Ovary (tissue), 3 donors: ENCODE data around the gene CDK6.

Source experiments
- CTCF ChIP-seq, 3 donors: fragments of 450-650 bp in 2 of 3; fragments of 200-600 bp in 1 of 3; IDR thresholded peaks; one replicate each; pipeline versions ENCODE4 v1.5.1 to v1.8.0; 2016 to 2022; ENCODE audit warnings: antibody characterized with exemption in 3 of 3, mild to moderate bottlenecking in 1 of 3
- POLR2A ChIP-seq: fragments of 450-650 bp; IDR thresholded peaks from one replicate; pipeline ENCODE4 v1.6.1; 2017; ENCODE audit warnings: antibody characterized with exemption, mild to moderate bottlenecking, moderate library complexity
- donor health status: DM: no; HTN: no; CAD: no.

DNA sequence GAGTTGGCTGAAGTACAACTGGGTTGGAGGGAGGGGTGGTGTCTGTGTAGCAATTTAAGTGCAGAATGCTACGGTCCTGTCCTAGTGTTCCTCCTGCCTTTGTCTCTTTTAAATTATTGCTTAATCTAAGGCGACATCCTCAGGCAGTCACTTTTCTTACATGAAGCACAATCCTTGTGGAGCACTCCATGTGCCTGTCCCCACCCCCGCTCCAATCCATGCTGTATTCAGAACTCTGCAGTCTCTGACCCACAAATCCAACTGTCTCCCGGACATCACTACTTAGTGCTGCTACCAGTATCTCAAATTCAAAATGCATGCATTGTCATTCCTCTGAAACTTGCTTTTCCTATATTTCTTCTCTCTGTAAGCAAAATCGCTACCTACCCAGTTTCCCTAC is 154.7 kb downstream of the CDK6 start:
- TF ChIP-seq CTCF (IDR thresholded peaks at IDR 0.05) (no peak), POLR2A (no peak)
